Peyer's patch (tissue), 4 donors: ENCODE results near the gene MORC4. TPM values are rescaled to one million over a fixed set of nuclear protein-coding genes. Genes with fewer than 3 reads are reported as not detected.

Experiments used
- DNase-seq, 3 donors: peaks; one replicate each; pipeline ENCODE4 v3.0.0-alpha.2; 2017 to 2019
- H3K27ac ChIP-seq, 4 donors: fragments of 200-600 bp; sonication (generic); one replicate each; pipeline ENCODE4 v1.5.1; 2016 to 2019
- H3K27me3 ChIP-seq, 2 donors: fragments of 200-600 bp; sonication (generic); one replicate each; pipeline ENCODE4 v1.5.1; 2019
- H3K36me3 ChIP-seq, 3 donors: fragments of 200-600 bp; sonication (generic); one replicate each; pipeline ENCODE4 v1.5.1; 2016 to 2019
- H3K4me1 ChIP-seq, 4 donors: fragments of 200-600 bp; sonication (generic); one replicate each; pipeline ENCODE4 v1.5.1; 2016 to 2019
- H3K4me3 ChIP-seq, 4 donors: fragments of 200-600 bp; sonication (generic); 1 replicate in 3 of 4; 2 replicates in 1 of 4; pipeline ENCODE4 v1.5.1; 2016 to 2019; ENCODE audit warnings: mild to moderate bottlenecking in 1 of 4
- H3K9me3 ChIP-seq, 4 donors: fragments of 200-600 bp; sonication (generic); one replicate each; pipeline ENCODE4 v1.5.1; 2016 to 2019; ENCODE audit warnings: mild to moderate bottlenecking in 1 of 4
- POLR2A ChIP-seq, 2 donors: fragments of 450-650 bp; IDR thresholded peaks; one replicate each; pipeline ENCODE4 v1.5.1; 2017; ENCODE audit warnings: antibody characterized with exemption in 2 of 2, mild to moderate bottlenecking in 2 of 2, moderate library complexity in 2 of 2
- total RNA-seq, 4 donors: library from RNA; depleted of rRNA; stranded (reverse); fragments of >200 nt; gene quantifications; one replicate each; pipeline ENCODE4 v1.1.0, GENCODE V29; 2016
- TF ChIP-seq, protein P1 (sequence below), 6 experiments: fragments of 450-650 bp in 4 of 6; fragments of 200-600 bp in 2 of 6; sonication (generic) in 1 of 6; IDR thresholded peaks; one replicate each; pipeline ENCODE4 v1.5.1; 2017 to 2019; ENCODE audit warnings: antibody characterized with exemption in 6 of 6, mild to moderate bottlenecking in 3 of 6, moderate library complexity in 1 of 6

Gene MORC4
- 10 to 100 TPM in 2 of 4 donors, 1 to 10 TPM in 2; 5.9 to 47.9 (median 10.4) TPM for total RNA-seq

DNA sequence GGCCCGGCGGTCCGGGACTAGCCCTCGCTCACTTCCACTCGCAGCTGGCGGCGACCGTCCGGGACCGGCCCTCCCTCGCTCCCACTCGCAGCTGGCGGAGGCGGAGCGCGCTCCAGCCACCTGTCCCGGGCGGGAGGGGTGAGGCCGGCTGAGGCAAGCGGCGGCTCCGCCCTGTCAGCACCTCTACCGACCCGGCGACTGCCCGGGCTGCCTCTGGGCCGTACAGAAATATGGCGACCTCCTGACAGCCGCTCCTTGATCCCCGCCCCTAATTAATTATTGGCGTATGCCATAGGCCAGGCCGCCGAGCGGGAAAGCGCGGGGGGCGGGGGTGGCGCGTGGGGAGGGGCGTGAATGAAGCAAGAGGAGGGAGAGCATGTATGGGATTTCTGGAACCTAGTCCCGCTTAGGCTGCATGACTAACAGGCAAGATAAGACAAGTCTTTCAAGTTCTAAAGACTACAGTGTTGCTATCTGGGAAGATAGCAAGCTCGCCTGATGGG is at the start of gene MORC4:
Gene MORC4, minus strand, starts transcription at position 200 of the 503 bp plus-strand sequence. CDS start 243 bp downstream, outside the sequence.
- Histone ChIP-seq H3K9me3 (no peaks in the 10 kb centered on the region), H3K4me3 (peak within 1 kb of the TSS; percentile 46 to 70 (median 60)), H3K36me3 (no peaks in the 10 kb centered on the region), H3K27ac (peak within 1 kb of the TSS; percentile 43 to 63 (median 61)), H3K4me1 (no peaks in the 10 kb centered on the region), H3K27me3 (no peaks in the 10 kb centered on the region)
- peak; percentile 61 to 90 (median 85) for DNase-seq
- TF ChIP-seq, protein P1, sequence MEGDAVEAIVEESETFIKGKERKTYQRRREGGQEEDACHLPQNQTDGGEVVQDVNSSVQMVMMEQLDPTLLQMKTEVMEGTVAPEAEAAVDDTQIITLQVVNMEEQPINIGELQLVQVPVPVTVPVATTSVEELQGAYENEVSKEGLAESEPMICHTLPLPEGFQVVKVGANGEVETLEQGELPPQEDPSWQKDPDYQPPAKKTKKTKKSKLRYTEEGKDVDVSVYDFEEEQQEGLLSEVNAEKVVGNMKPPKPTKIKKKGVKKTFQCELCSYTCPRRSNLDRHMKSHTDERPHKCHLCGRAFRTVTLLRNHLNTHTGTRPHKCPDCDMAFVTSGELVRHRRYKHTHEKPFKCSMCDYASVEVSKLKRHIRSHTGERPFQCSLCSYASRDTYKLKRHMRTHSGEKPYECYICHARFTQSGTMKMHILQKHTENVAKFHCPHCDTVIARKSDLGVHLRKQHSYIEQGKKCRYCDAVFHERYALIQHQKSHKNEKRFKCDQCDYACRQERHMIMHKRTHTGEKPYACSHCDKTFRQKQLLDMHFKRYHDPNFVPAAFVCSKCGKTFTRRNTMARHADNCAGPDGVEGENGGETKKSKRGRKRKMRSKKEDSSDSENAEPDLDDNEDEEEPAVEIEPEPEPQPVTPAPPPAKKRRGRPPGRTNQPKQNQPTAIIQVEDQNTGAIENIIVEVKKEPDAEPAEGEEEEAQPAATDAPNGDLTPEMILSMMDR (IDR thresholded peaks at IDR 0.05): no peak
- TF ChIP-seq POLR2A (IDR thresholded peaks at IDR 0.05): peak; percentile 26 to 66

DNA sequence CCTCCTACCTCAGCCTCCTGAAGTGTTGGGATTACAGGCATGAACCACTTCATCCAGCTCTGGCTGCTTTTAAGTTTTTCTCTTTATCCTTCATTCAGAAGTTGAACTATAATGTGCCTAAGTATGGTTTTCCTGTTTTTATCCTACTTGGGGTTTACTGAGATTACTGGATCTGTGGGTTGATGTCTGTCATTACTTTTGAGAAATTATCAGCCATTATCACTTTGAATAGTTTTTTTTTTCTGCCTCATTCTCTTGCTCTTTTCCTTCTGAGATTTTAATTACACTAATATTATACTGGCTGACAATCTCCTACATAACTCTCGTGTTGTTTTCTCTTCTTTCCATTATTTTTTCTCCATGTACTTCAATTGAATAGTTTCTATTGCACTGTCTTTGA is 47.6 kb upstream of the MORC4 start:
- no peaks in the 10 kb centered on the region for H3K36me3 ChIP-seq
- DNase-seq: no peak
- no peaks in the 10 kb centered on the region for H3K9me3 ChIP-seq
- H3K27me3 ChIP-seq: no peaks in the 10 kb centered on the region
- no peaks in the 10 kb centered on the region for H3K4me1 ChIP-seq
- no peak overlapping the region for H3K4me3 ChIP-seq
- no peak overlapping the region for H3K27ac ChIP-seq
- no peak for TF ChIP-seq POLR2A (IDR thresholded peaks at IDR 0.05)
- TF ChIP-seq, protein P1 (IDR thresholded peaks at IDR 0.05): no peak

DNA sequence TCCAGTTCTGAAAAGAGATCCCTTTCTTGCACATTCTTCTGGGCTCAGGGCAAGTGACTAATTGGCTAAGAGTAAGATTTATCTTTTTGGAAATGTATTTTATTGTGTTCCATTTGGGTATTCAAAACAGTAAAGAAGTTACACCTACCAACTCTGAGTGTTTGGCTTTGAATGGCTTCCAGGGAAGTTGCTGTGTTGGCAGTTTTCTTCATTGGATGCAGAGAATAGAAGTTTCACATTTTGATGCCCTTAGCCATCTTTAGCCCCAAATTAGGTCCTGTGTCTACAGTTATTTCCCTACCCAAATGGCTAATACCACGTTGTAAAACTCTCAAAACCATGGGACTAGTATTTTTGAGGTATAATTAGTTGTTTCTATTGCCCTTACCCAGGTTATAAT is 29.7 kb upstream of the MORC4 start:
- H3K4me3 ChIP-seq: no peak overlapping the region
- H3K36me3 ChIP-seq: no peaks in the 10 kb centered on the region
- no peak for TF ChIP-seq POLR2A (IDR thresholded peaks at IDR 0.05)
- TF ChIP-seq, protein P1 (IDR thresholded peaks at IDR 0.05): no peak
- no peaks in the 10 kb centered on the region for H3K9me3 ChIP-seq
- H3K27me3 ChIP-seq: no peaks in the 10 kb centered on the region
- H3K4me1 ChIP-seq: no peaks in the 10 kb centered on the region
- no peak for DNase-seq
- H3K27ac ChIP-seq: no peak overlapping the region

DNA sequence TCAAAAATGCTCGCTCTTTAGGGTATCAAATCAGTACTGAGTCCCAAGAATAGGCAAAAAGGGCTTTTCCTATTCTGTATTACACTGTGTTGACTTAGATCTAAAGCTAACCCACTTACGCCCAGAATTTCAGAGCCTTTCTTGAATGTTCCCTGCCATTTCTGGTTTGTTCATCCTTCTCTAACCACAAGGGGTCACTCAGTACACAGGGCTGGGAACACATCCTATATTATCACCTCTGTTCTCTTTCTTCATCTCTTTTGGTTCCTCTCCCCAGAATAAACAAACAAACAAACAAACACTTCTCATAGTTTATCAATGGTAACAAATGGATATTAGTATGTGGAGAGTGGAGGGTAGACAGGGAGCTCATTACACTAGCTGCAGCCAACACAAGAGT is 25.5 kb upstream of the MORC4 start:
- Histone ChIP-seq H3K36me3 (no peaks in the 10 kb centered on the region), H3K4me1 (no peaks in the 10 kb centered on the region), H3K27me3 (no peaks in the 10 kb centered on the region), H3K4me3 (no peak overlapping the region), H3K27ac (no peak overlapping the region), H3K9me3 (no peaks in the 10 kb centered on the region)
- TF ChIP-seq, protein P1 (IDR thresholded peaks at IDR 0.05): peak in 4 of 6 experiments; percentile 29 to 66 (median 56)
- TF ChIP-seq POLR2A (IDR thresholded peaks at IDR 0.05): no peak
- DNase-seq: no peak

DNA sequence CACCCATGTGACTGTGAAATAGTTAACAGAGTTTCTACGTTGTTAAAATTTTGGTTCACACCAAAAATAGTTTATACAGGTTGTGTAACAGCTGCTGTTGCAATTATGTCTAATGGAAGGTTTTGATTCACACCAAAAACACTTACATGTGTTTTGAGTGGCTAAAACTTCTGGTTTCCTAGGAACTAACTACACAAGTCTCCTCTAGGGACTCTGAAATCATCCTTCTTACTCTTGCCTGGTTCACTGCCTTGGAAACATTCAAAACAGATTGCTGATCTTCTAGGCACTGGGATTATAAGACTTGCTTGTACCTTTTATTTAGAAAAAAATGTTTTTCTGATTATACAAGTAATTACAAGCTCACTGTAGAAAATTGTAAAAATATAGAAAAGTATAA is 14.9 kb upstream of the MORC4 start:
- Histone ChIP-seq H3K27me3 (no peaks in the 10 kb centered on the region), H3K9me3 (no peaks in the 10 kb centered on the region), H3K27ac (no peak overlapping the region), H3K4me3 (no peak overlapping the region), H3K36me3 (no peaks in the 10 kb centered on the region), H3K4me1 (no peaks in the 10 kb centered on the region)
- no peak for DNase-seq
- no peak for TF ChIP-seq POLR2A (IDR thresholded peaks at IDR 0.05)
- TF ChIP-seq, protein P1 (IDR thresholded peaks at IDR 0.05): no peak

DNA sequence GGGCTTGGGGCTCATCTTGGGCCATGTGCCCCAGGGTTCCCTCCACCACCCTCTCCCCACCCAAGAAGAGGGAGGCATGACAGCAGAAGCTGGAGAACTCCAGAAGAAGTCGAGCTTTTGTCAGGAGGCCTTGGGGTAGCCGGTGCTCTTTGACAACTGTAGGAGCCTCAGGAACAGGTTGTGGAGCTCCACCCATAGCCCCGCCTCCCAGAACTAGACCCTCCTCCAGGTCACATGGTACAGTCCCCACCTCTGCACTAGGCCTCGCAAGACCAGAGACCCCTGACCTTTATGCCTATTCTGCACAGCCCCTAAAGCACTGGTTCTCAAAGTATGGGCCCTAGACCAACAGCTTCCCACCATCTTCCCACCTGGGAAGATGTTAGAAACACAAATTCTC is 8.0 kb upstream of the MORC4 start:
- TF ChIP-seq, protein P1 (IDR thresholded peaks at IDR 0.05): no peak
- TF ChIP-seq POLR2A (IDR thresholded peaks at IDR 0.05): no peak
- H3K27me3 ChIP-seq: no peaks in the 10 kb centered on the region
- no peak for DNase-seq
- H3K4me3 ChIP-seq: no peak overlapping the region
- H3K4me1 ChIP-seq: no peaks in the 10 kb centered on the region
- no peak overlapping the region for H3K27ac ChIP-seq
- H3K9me3 ChIP-seq: no peaks in the 10 kb centered on the region
- H3K36me3 ChIP-seq: no peaks in the 10 kb centered on the region
